Adrenal gland (tissue), 5 donors: ENCODE data around the gene SACM1L.

Experiments used
- POLR2A ChIP-seq, 2 donors: fragments of 450-650 bp; IDR thresholded peaks; one replicate each; pipeline ENCODE4 v1.6.1; 2017; ENCODE audit warnings: antibody characterized with exemption in 2 of 2, mild to moderate bottlenecking in 2 of 2, moderate library complexity in 1 of 2
- TF ChIP-seq, protein P1 (sequence below), 6 experiments: fragments of 450-650 bp in 4 of 6; fragments of 200-600 bp in 2 of 6; sonication (generic) in 1 of 6; IDR thresholded peaks; 1 replicate in 5 of 6; 2 replicates in 1 of 6; pipeline versions ENCODE4 v1.5.1 to v1.8.0; 2016 to 2021; ENCODE audit warnings: antibody characterized with exemption in 6 of 6, mild to moderate bottlenecking in 2 of 6, moderate library complexity in 1 of 6
- donor health status: DM: no; HTN: no; CAD: no.

DNA sequence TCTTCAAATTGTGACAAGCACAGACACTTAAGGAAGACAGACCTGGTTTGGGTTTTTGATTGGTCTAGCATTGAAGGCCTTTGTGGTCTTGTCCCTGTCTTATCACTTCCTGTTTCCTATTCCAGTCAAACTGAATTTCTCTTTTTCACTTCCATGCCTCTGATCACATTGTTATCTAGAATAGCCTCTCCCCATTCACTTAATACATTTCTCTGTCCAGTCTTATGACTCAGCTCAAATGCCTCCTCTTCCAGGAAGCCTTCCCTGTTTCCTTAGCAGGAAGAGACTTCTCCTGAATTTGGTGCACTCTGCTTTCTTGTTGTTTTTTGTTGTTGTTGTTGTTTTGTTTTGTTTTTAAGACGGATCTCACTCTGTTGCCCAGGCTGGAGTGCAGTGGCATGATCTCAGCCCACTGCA, 49.1 kb upstream of the SACM1L start:
- no peak for TF ChIP-seq POLR2A (IDR thresholded peaks at IDR 0.05)
- TF ChIP-seq, protein P1, sequence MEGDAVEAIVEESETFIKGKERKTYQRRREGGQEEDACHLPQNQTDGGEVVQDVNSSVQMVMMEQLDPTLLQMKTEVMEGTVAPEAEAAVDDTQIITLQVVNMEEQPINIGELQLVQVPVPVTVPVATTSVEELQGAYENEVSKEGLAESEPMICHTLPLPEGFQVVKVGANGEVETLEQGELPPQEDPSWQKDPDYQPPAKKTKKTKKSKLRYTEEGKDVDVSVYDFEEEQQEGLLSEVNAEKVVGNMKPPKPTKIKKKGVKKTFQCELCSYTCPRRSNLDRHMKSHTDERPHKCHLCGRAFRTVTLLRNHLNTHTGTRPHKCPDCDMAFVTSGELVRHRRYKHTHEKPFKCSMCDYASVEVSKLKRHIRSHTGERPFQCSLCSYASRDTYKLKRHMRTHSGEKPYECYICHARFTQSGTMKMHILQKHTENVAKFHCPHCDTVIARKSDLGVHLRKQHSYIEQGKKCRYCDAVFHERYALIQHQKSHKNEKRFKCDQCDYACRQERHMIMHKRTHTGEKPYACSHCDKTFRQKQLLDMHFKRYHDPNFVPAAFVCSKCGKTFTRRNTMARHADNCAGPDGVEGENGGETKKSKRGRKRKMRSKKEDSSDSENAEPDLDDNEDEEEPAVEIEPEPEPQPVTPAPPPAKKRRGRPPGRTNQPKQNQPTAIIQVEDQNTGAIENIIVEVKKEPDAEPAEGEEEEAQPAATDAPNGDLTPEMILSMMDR (IDR thresholded peaks at IDR 0.05) = no peak
